Measurements from ENCODE around the gene EXD3. TPM values are rescaled to one million over a fixed set of nuclear protein-coding genes. Genes with fewer than 3 reads are reported as not detected.

EXD3 gene
- total and polyA plus RNA-seq, 2 of the 4 experiments (the other 2 are of a cell fraction), result 1.1 to 7.4 TPM

DNA sequence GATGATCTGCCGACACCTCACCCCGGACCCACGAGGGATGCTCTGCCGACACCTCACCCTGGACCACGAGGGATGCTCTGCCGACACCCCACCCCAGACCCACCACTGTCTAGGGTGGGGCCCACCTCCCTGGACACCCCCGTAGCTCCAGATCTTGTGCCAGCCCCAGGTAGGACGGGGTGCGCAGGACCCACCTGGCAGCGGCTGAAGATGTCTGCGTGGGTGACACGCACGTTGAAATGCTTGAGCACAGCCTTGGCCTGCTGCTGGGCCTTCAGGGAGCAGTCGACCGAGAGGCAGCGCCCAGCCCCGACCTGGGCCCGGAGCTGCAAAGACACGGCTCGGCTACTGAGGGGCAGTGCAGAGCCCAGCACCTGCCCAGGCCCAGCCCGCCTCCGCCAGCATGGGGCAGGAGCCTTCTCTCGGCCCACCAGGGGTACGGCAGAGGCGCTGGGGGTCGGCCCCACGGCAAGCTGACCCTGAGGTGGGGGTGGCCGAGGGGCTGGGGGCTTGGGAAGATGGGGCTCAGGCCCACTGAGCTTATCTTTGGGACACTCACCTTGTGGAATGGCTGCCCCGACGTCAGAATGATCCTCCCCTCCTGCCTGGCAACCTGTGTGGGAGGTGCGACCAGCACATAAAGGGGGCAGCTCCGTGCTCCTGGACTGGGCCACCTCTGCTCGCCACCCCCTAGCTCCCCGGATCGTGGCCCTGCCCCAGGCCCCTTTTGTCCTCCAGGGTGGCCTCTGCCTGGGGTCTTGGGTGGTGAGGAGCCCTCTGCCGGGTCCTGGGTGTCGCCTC lies 99.2 kb downstream of the EXD3 start:
- Histone ChIP-seq H2AK9ac (replicated peaks; ENCODE audit: low read depth, low read length, poor library complexity) (no peak overlapping the region), H2BK15ac (ENCODE audit: low read depth, low read length) (no peak overlapping the region), H3K4me2 (ENCODE audit: low read depth, low read length) (no peak overlapping the region), H3K4me1 (ENCODE audit: control insufficient read depth, insufficient read depth, low read length) (no peaks in the 10 kb centered on the region), H3K9me3 (ENCODE audit: control insufficient read depth, insufficient read depth, low read length) (no peaks in the 10 kb centered on the region), H2AFZ (replicated peaks; ENCODE audit: low read length, poor library complexity) (no peak overlapping the region), H3K23ac (ENCODE audit: low read depth, low read length) (no peak overlapping the region), H4K20me1 (ENCODE audit: insufficient read depth, low read length) (no peaks in the 10 kb centered on the region), H3K18ac (ENCODE audit: low read depth, low read length) (no peak overlapping the region), H3K27me3 (ENCODE audit: control insufficient read depth, insufficient read depth, low read length) (no peaks in the 10 kb centered on the region; the same call in 1 of the 2 replicates), H3K79me1 (ENCODE audit: low read depth in 1 of 2, low read length in 2 of 2) (no peaks in the 10 kb centered on the region), H3K9me1 (ENCODE audit: insufficient read depth, low read length) (no peaks in the 10 kb centered on the region), H3K4me3 (ENCODE audit: insufficient read depth, low read depth, low read length) (no peak overlapping the region), H3K14ac (replicated peaks; ENCODE audit: low read depth, low read length) (no peak overlapping the region), H2BK5ac (ENCODE audit: low read depth, low read length, poor library complexity, severe bottlenecking) (no peak overlapping the region), H3K56ac (ENCODE audit: extremely low read depth, insufficient read depth, low read length) (no peak overlapping the region), H2BK120ac (ENCODE audit: low read depth, low read length) (no peak overlapping the region), H3K4ac (ENCODE audit: low read depth, low read length) (no peak overlapping the region), H4K5ac (ENCODE audit: low read depth, low read length) (no peak overlapping the region), H3K9ac (ENCODE audit: low read depth, low read length) (no peak overlapping the region), H3K36me3 (ENCODE audit: control insufficient read depth, insufficient read depth, low read length) (no peaks in the 10 kb centered on the region), H4K91ac (ENCODE audit: insufficient read depth, low read depth, low read length) (no peak overlapping the region), H3K27ac (ENCODE audit: insufficient read depth, low read length) (no peak overlapping the region), H2BK20ac (ENCODE audit: low read depth, low read length) (no peak overlapping the region), H2AK5ac (ENCODE audit: low read depth, low read length) (no peak overlapping the region), H4K8ac (ENCODE audit: low read depth in 2 of 2, low read length in 2 of 2) (no peak overlapping the region)
- no peak for ATAC-seq (ENCODE audit: low read depth)
- intact Hi-C loops (cut with micrococcal nuclease) (no loop called here), dilution Hi-C loops (cut with HindIII; ENCODE audit: low sequenced_read_pairs, unreplicated experiment) (no loop called here), in situ Hi-C loops (cut with MboI; ENCODE audit: low sequenced_read_pairs) (no loop called here)
- no TSS peak for BruUV-seq (replicated peaks)
- TF ChIP-seq RCOR1 (IDR thresholded peaks at IDR 0.05; ENCODE audit: insufficient replicate concordance, low read length), result no peak
- TF ChIP-seq, protein P1, sequence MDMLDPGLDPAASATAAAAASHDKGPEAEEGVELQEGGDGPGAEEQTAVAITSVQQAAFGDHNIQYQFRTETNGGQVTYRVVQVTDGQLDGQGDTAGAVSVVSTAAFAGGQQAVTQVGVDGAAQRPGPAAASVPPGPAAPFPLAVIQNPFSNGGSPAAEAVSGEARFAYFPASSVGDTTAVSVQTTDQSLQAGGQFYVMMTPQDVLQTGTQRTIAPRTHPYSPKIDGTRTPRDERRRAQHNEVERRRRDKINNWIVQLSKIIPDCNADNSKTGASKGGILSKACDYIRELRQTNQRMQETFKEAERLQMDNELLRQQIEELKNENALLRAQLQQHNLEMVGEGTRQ (IDR thresholded peaks at IDR 0.05; ENCODE audit: low read depth, low read length), result no peak
- TF ChIP-seq CEBPB (IDR thresholded peaks at IDR 0.05; ENCODE audit: low read depth, low read length), result no peak
- no peak for TF ChIP-seq NFE2L2 (IDR thresholded peaks at IDR 0.05; ENCODE audit: low read depth, low read length)
- no peak for TF ChIP-seq BHLHE40 (IDR thresholded peaks at IDR 0.05; ENCODE audit: low read depth, low read length)
- TF ChIP-seq SMC3 (IDR thresholded peaks at IDR 0.05; ENCODE audit: low read depth, low read length), result no peak
- TF ChIP-seq CHD1 (IDR thresholded peaks at IDR 0.05; ENCODE audit: low read depth, low read length), result no peak
- TF ChIP-seq, protein P2, sequence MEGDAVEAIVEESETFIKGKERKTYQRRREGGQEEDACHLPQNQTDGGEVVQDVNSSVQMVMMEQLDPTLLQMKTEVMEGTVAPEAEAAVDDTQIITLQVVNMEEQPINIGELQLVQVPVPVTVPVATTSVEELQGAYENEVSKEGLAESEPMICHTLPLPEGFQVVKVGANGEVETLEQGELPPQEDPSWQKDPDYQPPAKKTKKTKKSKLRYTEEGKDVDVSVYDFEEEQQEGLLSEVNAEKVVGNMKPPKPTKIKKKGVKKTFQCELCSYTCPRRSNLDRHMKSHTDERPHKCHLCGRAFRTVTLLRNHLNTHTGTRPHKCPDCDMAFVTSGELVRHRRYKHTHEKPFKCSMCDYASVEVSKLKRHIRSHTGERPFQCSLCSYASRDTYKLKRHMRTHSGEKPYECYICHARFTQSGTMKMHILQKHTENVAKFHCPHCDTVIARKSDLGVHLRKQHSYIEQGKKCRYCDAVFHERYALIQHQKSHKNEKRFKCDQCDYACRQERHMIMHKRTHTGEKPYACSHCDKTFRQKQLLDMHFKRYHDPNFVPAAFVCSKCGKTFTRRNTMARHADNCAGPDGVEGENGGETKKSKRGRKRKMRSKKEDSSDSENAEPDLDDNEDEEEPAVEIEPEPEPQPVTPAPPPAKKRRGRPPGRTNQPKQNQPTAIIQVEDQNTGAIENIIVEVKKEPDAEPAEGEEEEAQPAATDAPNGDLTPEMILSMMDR (conservative IDR thresholded peaks at IDR 0.05; ENCODE audit: low read depth, low read length), result no peak
- no peak for TF ChIP-seq RAD21 (IDR thresholded peaks at IDR 0.05; ENCODE audit: low read length)
- no peak for TF ChIP-seq RFX5 (IDR thresholded peaks at IDR 0.05; ENCODE audit: low read depth, low read length)
- no peak for TF ChIP-seq MAZ (IDR thresholded peaks at IDR 0.05; ENCODE audit: borderline replicate concordance, low read depth, low read length)
- TF ChIP-seq, protein P3, sequence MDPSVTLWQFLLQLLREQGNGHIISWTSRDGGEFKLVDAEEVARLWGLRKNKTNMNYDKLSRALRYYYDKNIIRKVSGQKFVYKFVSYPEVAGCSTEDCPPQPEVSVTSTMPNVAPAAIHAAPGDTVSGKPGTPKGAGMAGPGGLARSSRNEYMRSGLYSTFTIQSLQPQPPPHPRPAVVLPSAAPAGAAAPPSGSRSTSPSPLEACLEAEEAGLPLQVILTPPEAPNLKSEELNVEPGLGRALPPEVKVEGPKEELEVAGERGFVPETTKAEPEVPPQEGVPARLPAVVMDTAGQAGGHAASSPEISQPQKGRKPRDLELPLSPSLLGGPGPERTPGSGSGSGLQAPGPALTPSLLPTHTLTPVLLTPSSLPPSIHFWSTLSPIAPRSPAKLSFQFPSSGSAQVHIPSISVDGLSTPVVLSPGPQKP (IDR thresholded peaks at IDR 0.05; ENCODE audit: borderline replicate concordance, low read depth, low read length), result no peak
- ChIA-PET CTCF (interaction anchor here (0.6 kb wide), 1 partner anchor 20 kb away, joined by 3 read pairs; no protein-coding TSS in a partner anchor), POLR2A (ENCODE audit: unreplicated experiment) (no interaction called here)
- DNase-seq, result no peak
- 90% methylated on average over 15 of the region's 37 CpGs; no CpG with 5 or more reads in 1 of the 2 experiments for WGBS, 2 experiments (ENCODE audit: extremely low coverage in 2 of 2, insufficient read length in 1 of 2)

All from IMR-90 (cell line).